ENCODE measurements around the gene EXOC4.

- no peak for TF ChIP-seq CTCF (conservative IDR thresholded peaks at IDR 0.05 in 1 of 2, IDR thresholded peaks at IDR 0.05 in 1 of 2; ENCODE audit: low read depth in 1 of 2, low read length in 2 of 2)
- TF ChIP-seq EZH2 (IDR thresholded peaks at IDR 0.05; ENCODE audit: low read length, missing control alignments): no peak
These were observed 604.7 kb downstream of the EXOC4 start for GRCh38 chr7:133857376-133858119.

Data from fibroblast of lung (primary cell).